ENCODE results near the gene ARHGAP33. TPM values are rescaled to one million over a fixed set of nuclear protein-coding genes. Genes with fewer than 3 reads are reported as not detected.

Gene ARHGAP33
- total and polyA plus RNA-seq, 10 of the 15 experiments (the other 5 are each of a cell fraction or from before 2014, with no cell fraction given), result 0.05 to 22.9 (median 2.3) TPM; not detected in 1

DNA sequence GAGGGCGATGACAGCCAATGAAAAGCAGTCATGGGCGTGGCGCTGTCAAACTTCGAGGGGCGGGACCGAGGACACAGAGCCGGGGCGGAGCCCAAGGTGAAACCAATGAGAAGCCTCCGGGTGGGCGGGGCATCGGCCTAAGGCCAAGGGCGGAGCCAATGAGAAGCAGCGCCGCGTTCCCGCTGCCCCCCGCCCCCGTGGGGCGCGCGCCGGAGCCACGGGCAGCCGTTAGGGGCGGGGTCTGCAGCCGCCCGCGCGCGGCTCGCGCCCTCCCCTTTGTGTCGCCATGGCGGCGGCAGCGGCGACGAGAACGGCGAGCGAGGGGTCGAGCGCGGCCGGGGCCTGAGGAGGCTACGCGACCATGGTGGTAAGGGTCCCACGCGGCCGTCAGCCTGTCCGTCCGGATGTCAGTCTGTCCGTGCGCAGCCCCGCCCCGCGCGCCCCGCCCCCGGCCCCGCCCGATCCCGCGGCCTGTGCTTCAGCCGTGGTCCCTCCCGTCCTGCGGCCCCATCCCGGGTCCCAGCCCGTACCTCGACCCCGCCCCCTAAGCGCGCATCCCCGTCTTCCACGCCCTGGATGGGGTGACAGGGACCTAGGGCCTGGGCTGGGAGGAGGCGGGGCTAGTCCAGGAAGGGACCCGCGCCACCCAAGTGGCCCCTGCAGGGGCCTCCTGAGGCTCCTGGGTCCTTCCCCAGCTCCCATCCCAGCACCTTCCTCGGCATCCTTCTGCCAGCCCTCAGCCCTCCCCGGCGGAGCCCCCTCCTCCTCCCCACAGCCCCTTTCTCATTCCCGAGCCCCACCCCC lies at the start of gene ARHGAP33 (continued):
- TF ChIP-seq NFYA (IDR thresholded peaks at IDR 0.05; ENCODE audit: borderline replicate concordance, low read depth, low read length) (no peak), MYC (IDR thresholded peaks at IDR 0.05; ENCODE audit: insufficient read depth, insufficient read length, insufficient replicate concordance, low read length, severe bottlenecking) (no peak), CREM (IDR thresholded peaks at IDR 0.05; ENCODE audit: low read depth) (peak; percentile 6; the same call in 1 of the 2 replicates), GATAD2B (conservative IDR thresholded peaks at IDR 0.05; ENCODE audit: low read depth) (0 out of 2 replicates have a peak, but pooled peaks have one; percentile 60), ASH2L (IDR thresholded peaks at IDR 0.05; ENCODE audit: borderline replicate concordance, low read depth) (no peak), FOXM1 (IDR thresholded peaks at IDR 0.05; ENCODE audit: low read depth, low read length) (no peak), JUNB (IDR thresholded peaks at IDR 0.05) (no peak), DPF2 (IDR thresholded peaks at IDR 0.05) (peak; percentile 52; the same call in 1 of the 2 replicates), BRCA1 (IDR thresholded peaks at IDR 0.05; ENCODE audit: low read depth, low read length) (no peak), POLR2AphosphoS5 (IDR thresholded peaks at IDR 0.05; ENCODE audit: low read length) (no peak), RUNX3 (IDR thresholded peaks at IDR 0.05; ENCODE audit: low read length) (no peak), TCF7 (IDR thresholded peaks at IDR 0.05; ENCODE audit: borderline replicate concordance) (no peak), KAT2A (conservative IDR thresholded peaks at IDR 0.05; ENCODE audit: control insufficient read depth, low read depth, low read length) (no peak), CREB1 (IDR thresholded peaks at IDR 0.05; ENCODE audit: low read depth) (0 out of 2 replicates have a peak, but pooled peaks have one; percentile 52), EGR1 (IDR thresholded peaks at IDR 0.05; ENCODE audit: borderline replicate concordance in 1 of 2, low read depth in 2 of 2, low read length in 2 of 2) (peak in 1 of 2 experiments; percentile 73; a peak in 1 of 3 replicates)
- TF ChIP-seq, protein P1, sequence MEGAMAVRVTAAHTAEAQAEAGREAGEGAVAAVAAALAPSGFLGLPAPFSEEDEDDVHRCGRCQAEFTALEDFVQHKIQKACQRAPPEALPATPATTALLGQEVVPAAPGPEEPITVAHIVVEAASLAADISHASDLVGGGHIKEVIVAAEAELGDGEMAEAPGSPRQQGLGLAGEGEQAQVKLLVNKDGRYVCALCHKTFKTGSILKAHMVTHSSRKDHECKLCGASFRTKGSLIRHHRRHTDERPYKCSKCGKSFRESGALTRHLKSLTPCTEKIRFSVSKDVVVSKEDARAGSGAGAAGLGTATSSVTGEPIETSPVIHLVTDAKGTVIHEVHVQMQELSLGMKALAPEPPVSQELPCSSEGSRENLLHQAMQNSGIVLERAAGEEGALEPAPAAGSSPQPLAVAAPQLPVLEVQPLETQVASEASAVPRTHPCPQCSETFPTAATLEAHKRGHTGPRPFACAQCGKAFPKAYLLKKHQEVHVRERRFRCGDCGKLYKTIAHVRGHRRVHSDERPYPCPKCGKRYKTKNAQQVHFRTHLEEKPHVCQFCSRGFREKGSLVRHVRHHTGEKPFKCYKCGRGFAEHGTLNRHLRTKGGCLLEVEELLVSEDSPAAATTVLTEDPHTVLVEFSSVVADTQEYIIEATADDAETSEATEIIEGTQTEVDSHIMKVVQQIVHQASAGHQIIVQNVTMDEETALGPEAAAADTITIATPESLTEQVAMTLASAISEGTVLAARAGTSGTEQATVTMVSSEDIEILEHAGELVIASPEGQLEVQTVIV (IDR thresholded peaks at IDR 0.05; ENCODE audit: borderline replicate concordance, partially characterized antibody), result no peak
- TF ChIP-seq, protein P2, sequence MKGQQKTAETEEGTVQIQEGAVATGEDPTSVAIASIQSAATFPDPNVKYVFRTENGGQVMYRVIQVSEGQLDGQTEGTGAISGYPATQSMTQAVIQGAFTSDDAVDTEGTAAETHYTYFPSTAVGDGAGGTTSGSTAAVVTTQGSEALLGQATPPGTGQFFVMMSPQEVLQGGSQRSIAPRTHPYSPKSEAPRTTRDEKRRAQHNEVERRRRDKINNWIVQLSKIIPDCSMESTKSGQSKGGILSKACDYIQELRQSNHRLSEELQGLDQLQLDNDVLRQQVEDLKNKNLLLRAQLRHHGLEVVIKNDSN (IDR thresholded peaks at IDR 0.05; ENCODE audit: borderline replicate concordance, extremely low read length, insufficient read depth, low read depth, low read length), result no peak
- TF ChIP-seq, protein P3, sequence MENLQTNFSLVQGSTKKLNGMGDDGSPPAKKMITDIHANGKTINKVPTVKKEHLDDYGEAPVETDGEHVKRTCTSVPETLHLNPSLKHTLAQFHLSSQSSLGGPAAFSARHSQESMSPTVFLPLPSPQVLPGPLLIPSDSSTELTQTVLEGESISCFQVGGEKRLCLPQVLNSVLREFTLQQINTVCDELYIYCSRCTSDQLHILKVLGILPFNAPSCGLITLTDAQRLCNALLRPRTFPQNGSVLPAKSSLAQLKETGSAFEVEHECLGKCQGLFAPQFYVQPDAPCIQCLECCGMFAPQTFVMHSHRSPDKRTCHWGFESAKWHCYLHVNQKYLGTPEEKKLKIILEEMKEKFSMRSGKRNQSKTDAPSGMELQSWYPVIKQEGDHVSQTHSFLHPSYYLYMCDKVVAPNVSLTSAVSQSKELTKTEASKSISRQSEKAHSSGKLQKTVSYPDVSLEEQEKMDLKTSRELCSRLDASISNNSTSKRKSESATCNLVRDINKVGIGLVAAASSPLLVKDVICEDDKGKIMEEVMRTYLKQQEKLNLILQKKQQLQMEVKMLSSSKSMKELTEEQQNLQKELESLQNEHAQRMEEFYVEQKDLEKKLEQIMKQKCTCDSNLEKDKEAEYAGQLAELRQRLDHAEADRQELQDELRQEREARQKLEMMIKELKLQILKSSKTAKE (IDR thresholded peaks at IDR 0.05; ENCODE audit: low read depth, poor library complexity, severe bottlenecking), result no peak
- TF ChIP-seq, protein P4, sequence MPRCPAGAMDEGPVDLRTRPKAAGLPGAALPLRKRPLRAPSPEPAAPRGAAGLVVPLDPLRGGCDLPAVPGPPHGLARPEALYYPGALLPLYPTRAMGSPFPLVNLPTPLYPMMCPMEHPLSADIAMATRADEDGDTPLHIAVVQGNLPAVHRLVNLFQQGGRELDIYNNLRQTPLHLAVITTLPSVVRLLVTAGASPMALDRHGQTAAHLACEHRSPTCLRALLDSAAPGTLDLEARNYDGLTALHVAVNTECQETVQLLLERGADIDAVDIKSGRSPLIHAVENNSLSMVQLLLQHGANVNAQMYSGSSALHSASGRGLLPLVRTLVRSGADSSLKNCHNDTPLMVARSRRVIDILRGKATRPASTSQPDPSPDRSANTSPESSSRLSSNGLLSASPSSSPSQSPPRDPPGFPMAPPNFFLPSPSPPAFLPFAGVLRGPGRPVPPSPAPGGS (IDR thresholded peaks at IDR 0.05; ENCODE audit: borderline replicate concordance, insufficient read depth, low read depth, low read length, poor library complexity, severe bottlenecking), result no peak
- TF ChIP-seq, protein P5, sequence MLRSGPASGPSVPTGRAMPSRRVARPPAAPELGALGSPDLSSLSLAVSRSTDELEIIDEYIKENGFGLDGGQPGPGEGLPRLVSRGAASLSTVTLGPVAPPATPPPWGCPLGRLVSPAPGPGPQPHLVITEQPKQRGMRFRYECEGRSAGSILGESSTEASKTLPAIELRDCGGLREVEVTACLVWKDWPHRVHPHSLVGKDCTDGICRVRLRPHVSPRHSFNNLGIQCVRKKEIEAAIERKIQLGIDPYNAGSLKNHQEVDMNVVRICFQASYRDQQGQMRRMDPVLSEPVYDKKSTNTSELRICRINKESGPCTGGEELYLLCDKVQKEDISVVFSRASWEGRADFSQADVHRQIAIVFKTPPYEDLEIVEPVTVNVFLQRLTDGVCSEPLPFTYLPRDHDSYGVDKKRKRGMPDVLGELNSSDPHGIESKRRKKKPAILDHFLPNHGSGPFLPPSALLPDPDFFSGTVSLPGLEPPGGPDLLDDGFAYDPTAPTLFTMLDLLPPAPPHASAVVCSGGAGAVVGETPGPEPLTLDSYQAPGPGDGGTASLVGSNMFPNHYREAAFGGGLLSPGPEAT (IDR thresholded peaks at IDR 0.05; ENCODE audit: low read depth), result no peak
